Measurements from ENCODE around the gene ATG2A. TPM values are rescaled to one million over a fixed set of nuclear protein-coding genes. Genes with fewer than 3 reads are reported as not detected.

The ATG2A gene
- total and polyA plus RNA-seq, 9 of the 15 experiments (the other 6 are each of a cell fraction or from before 2014, with no cell fraction given), result 0.25 to 45.9 (median 5.2) TPM

DNA sequence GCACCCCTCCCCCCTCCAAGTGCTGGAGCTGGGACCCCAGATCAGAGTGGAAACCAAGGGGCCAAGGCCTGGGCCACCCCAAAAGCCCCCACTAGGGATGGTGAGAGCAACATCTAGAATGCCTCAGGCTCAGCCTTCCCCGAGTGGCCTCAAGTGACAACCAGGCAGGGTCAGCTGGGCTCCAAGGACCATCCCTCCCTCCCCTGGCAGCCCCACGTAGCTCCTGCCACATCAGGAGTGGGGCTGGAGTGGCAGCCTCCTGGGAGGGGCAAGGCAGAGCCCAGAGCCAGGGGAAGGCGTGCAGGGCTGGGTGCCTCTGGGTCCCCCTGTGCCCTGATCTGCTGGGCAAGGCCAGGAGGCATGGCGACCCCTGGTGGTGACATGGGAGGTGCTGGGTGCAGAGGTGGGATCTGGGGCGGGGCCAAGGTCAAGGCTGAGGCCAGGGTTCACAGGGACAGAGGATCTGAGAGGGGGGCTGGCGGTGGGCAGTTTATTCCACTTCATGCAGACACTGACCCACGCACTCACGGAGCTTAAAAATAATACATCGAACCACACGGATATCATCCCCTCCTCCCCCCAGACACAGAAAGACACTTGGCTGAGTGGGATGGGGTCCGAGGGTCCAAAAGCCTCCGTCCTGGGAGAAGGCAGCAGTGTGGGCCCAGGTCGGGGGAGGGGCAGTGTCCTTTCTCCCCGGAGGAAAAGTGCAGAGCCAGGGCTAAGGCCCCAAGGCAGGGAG, 22.8 kb downstream of the ATG2A start (continued):
- TF ChIP-seq HMGXB4 (CRISPR knock-in tag; IDR thresholded peaks at IDR 0.05), result no peak
- TF ChIP-seq ZNF445 (CRISPR knock-in tag; IDR thresholded peaks at IDR 0.05; ENCODE audit: low read depth), result no peak
- TF ChIP-seq BCL6 (CRISPR knock-in tag; IDR thresholded peaks at IDR 0.05), result no peak
- TF ChIP-seq ZNF77 (CRISPR knock-in tag; IDR thresholded peaks at IDR 0.05), result no peak
- TF ChIP-seq, protein P1, sequence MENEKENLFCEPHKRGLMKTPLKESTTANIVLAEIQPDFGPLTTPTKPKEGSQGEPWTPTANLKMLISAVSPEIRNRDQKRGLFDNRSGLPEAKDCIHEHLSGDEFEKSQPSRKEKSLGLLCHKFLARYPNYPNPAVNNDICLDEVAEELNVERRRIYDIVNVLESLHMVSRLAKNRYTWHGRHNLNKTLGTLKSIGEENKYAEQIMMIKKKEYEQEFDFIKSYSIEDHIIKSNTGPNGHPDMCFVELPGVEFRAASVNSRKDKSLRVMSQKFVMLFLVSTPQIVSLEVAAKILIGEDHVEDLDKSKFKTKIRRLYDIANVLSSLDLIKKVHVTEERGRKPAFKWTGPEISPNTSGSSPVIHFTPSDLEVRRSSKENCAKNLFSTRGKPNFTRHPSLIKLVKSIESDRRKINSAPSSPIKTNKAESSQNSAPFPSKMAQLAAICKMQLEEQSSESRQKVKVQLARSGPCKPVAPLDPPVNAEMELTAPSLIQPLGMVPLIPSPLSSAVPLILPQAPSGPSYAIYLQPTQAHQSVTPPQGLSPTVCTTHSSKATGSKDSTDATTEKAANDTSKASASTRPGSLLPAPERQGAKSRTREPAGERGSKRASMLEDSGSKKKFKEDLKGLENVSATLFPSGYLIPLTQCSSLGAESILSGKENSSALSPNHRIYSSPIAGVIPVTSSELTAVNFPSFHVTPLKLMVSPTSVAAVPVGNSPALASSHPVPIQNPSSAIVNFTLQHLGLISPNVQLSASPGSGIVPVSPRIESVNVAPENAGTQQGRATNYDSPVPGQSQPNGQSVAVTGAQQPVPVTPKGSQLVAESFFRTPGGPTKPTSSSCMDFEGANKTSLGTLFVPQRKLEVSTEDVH (IDR thresholded peaks at IDR 0.05; ENCODE audit: low read depth, partially characterized antibody), result peak; percentile 19
- TF ChIP-seq, protein P2, sequence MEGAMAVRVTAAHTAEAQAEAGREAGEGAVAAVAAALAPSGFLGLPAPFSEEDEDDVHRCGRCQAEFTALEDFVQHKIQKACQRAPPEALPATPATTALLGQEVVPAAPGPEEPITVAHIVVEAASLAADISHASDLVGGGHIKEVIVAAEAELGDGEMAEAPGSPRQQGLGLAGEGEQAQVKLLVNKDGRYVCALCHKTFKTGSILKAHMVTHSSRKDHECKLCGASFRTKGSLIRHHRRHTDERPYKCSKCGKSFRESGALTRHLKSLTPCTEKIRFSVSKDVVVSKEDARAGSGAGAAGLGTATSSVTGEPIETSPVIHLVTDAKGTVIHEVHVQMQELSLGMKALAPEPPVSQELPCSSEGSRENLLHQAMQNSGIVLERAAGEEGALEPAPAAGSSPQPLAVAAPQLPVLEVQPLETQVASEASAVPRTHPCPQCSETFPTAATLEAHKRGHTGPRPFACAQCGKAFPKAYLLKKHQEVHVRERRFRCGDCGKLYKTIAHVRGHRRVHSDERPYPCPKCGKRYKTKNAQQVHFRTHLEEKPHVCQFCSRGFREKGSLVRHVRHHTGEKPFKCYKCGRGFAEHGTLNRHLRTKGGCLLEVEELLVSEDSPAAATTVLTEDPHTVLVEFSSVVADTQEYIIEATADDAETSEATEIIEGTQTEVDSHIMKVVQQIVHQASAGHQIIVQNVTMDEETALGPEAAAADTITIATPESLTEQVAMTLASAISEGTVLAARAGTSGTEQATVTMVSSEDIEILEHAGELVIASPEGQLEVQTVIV (CRISPR knock-in tag; IDR thresholded peaks at IDR 0.05; ENCODE audit: borderline replicate concordance), result no peak
- TF ChIP-seq ZNF589 (CRISPR knock-in tag; IDR thresholded peaks at IDR 0.05; ENCODE audit: low read depth), result no peak
- no peak for TF ChIP-seq ASH1L (IDR thresholded peaks at IDR 0.05; ENCODE audit: borderline replicate concordance, low read depth, partially characterized antibody)
- peak; percentile 41; the same call in 1 of the 2 replicates for TF ChIP-seq GATAD2A (IDR thresholded peaks at IDR 0.05)
- TF ChIP-seq GTF2A2 (tag; IDR thresholded peaks at IDR 0.05), result no peak
- TF ChIP-seq GTF2E2 (tag; IDR thresholded peaks at IDR 0.05), result no peak
- TF ChIP-seq, protein P3, sequence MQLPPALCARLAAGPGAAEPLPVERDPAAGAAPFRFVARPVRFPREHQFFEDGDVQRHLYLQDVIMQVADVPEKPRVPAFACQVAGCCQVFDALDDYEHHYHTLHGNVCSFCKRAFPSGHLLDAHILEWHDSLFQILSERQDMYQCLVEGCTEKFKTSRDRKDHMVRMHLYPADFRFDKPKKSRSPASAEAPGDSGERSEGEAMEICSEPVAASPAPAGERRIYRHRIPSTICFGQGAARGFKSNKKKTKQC (CRISPR knock-in tag; IDR thresholded peaks at IDR 0.05), result no peak
- TF ChIP-seq IFI16 (CRISPR knock-in tag; IDR thresholded peaks at IDR 0.05), result no peak
- no peak for TF ChIP-seq PHF21A (IDR thresholded peaks at IDR 0.05; ENCODE audit: borderline replicate concordance, low read depth)
- no peak for TF ChIP-seq GTF3C2 (IDR thresholded peaks at IDR 0.05; ENCODE audit: borderline replicate concordance, extremely low read depth, insufficient read length)
- no peak for TF ChIP-seq FOXA1 (IDR thresholded peaks at IDR 0.05; ENCODE audit: borderline replicate concordance)
- TF ChIP-seq ZNF408 (CRISPR knock-in tag; IDR thresholded peaks at IDR 0.05; ENCODE audit: low read depth), result no peak

Measured in K562 (cell line).